IPS-18a (cell line): ENCODE data around the gene ABLIM3.

Source experiments
- H3K27ac ChIP-seq: one replicate; pipeline ENCODE4 v1.5.1; 2013; ENCODE audit warnings: low read length
- H3K27me3 ChIP-seq: one replicate; pipeline ENCODE4 v1.6.1; 2013; ENCODE audit warnings: mild to moderate bottlenecking, low read length; ENCODE audit not compliant: control insufficient read depth, insufficient read depth
- H3K36me3 ChIP-seq: one replicate; pipeline ENCODE4 v1.6.1; 2013; ENCODE audit warnings: low read depth, low read length; ENCODE audit not compliant: control insufficient read depth
- H3K4me1 ChIP-seq: one replicate; pipeline ENCODE4 v1.6.1; 2013; ENCODE audit warnings: low read depth, low read length; ENCODE audit not compliant: control insufficient read depth
- H3K4me3 ChIP-seq: one replicate; pipeline ENCODE4 v1.5.1; 2013; ENCODE audit warnings: low read length
- H3K9ac ChIP-seq: one replicate; pipeline ENCODE4 v1.6.1; 2013; ENCODE audit warnings: mild to moderate bottlenecking, low read length, moderate library complexity
- H3K9me3 ChIP-seq: one replicate; pipeline ENCODE4 v1.6.1; 2013; ENCODE audit warnings: low read depth, low read length; ENCODE audit not compliant: control insufficient read depth

Gene ABLIM3

GRCh38 chr5:149134778-149135500 lies 6.4 kb upstream of the ABLIM3 start:
- H3K27me3 ChIP-seq: peaks cover under 1% of the 10 kb centered on the region
- no peak overlapping the region for H3K9ac ChIP-seq

GRCh38 chr5:149135536-149136201 lies 5.6 kb upstream of the ABLIM3 start:
- H3K27me3 ChIP-seq: peaks cover 7% of the 10 kb centered on the region
- H3K27ac ChIP-seq: no peak overlapping the region
- H3K4me3 ChIP-seq: no peak overlapping the region
- H3K9ac ChIP-seq: no peak overlapping the region
- no peaks in the 10 kb centered on the region for H3K36me3 ChIP-seq
- H3K4me1 ChIP-seq: no peaks in the 10 kb centered on the region
- no peaks in the 10 kb centered on the region for H3K9me3 ChIP-seq

More at GRCh38 chr5:149134778-149135500, 6.4 kb upstream of the ABLIM3 start:
- Histone ChIP-seq H3K9me3 (no peaks in the 10 kb centered on the region), H3K4me3 (no peak overlapping the region), H3K4me1 (peaks cover 4% of the 10 kb centered on the region), H3K27ac (no peak overlapping the region), H3K36me3 (no peaks in the 10 kb centered on the region)

- no peaks in the 10 kb centered on the region for H3K9me3 ChIP-seq
- H3K27ac ChIP-seq: no peak overlapping the region
- H3K27me3 ChIP-seq: peaks cover 28% of the 10 kb centered on the region
- peaks cover 3% of the 10 kb centered on the region for H3K4me1 ChIP-seq
- H3K9ac ChIP-seq: no peak overlapping the region
- no peak overlapping the region for H3K4me3 ChIP-seq
- no peaks in the 10 kb centered on the region for H3K36me3 ChIP-seq
These were observed 2.9 kb upstream of the ABLIM3 start for GRCh38 chr5:149138182-149138923.

GRCh38 chr5:149140197-149141002 lies 893 bp upstream of the ABLIM3 start:
- Histone ChIP-seq H3K9ac (no peak overlapping the region), H3K27me3 (peaks cover 28% of the 10 kb centered on the region), H3K4me1 (peaks cover 3% of the 10 kb centered on the region), H3K36me3 (no peaks in the 10 kb centered on the region), H3K9me3 (no peaks in the 10 kb centered on the region), H3K4me3 (no peak overlapping the region), H3K27ac (no peak overlapping the region)

DNA sequence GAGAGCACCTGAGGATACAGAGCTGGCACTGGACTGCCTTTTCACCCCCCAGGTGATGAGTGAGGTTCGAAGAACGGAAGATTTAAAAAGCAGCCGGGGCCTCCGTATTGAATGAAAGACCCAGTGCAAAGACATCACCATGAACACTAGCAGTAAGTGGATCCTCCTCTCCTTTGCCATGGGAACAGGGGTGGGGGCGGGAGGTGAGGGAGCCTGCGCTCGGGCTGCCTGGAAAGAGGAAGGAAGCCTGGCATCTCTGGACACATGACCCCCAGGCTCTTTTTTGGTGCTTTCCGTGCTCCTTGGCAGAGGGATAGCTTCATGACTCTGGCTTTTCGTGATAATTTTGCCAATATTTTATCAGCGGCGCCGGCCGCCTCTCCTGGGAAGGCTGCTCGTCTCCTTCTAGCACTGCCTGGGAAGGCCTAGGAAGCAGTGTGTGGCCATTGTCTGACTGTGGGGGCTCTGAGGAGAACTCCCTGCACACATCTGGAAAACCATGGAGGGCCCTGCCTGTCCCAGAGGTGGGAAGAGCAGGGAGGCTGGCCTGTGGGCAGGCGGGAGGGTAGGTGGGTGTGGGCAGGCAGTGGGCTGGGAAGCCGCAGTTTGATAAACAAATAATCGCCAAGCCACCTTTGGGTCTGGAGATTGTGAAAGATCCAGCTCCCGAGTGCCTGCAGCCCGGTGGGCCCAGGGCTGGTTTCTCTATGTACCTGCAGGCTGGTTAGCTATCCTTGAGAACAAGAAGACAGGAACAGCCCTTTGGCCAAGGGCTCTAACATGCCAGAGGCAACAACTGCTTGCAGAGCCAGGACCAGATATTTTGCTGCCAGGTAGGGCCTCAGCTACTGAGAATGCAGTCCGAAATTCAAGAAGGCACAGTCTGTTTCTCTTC lies 911 bp downstream of the ABLIM3 start:
- peaks cover 3% of the 10 kb centered on the region for H3K4me1 ChIP-seq
- peak overlapping the region; percentile 67 for H3K4me3 ChIP-seq
- H3K9ac ChIP-seq: no peak overlapping the region
- peaks cover 28% of the 10 kb centered on the region for H3K27me3 ChIP-seq
- no peak overlapping the region for H3K27ac ChIP-seq
- H3K9me3 ChIP-seq: no peaks in the 10 kb centered on the region
- no peaks in the 10 kb centered on the region for H3K36me3 ChIP-seq

DNA sequence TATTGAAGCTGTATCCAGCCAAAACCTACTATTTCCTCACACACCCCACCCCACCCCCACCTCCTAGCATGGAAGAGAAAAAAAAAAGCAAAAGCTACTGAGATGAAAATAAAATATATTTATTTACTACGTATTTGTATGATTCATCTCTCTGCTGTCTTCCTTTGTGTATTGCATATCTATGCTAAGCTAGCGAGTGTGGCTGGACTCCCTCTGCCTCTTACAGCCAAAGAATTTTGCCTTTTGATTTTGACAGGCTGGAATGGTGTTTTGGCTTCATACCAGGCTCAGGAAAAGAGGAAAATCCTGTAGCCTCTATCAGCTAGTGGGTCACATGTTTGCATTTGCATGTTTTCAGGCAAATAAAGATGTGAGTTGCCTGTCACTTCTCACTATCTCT lies 2.2 kb downstream of the ABLIM3 start:
- H3K4me3 ChIP-seq: no peak overlapping the region
- no peak overlapping the region for H3K27ac ChIP-seq
- no peak overlapping the region for H3K9ac ChIP-seq
- H3K27me3 ChIP-seq: peaks cover 28% of the 10 kb centered on the region
- no peaks in the 10 kb centered on the region for H3K36me3 ChIP-seq
- peaks cover 3% of the 10 kb centered on the region for H3K4me1 ChIP-seq
- H3K9me3 ChIP-seq: no peaks in the 10 kb centered on the region

DNA sequence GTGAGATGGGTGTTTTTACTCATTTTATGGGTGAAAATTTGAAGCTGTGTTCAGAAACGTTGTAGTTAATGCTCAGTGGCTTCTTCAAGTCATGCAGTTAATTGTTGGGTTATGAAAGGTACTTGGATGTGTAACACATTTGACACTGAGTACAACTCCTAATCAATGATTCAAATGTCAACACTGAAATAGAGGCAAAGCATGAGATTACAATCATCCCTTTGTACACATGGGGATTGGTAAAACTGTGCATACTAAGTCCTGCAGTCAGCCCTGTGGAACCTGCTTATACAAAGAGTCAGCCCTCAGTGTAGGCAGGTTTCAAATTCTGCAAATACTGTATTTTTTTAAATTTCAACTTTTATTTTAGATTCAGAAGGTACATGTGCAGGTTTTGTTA lies 3.3 kb downstream of the ABLIM3 start:
- Histone ChIP-seq H3K9me3 (no peaks in the 10 kb centered on the region), H3K4me3 (no peak overlapping the region), H3K27ac (no peak overlapping the region), H3K4me1 (peaks cover 3% of the 10 kb centered on the region), H3K36me3 (no peaks in the 10 kb centered on the region), H3K9ac (no peak overlapping the region), H3K27me3 (peaks cover 28% of the 10 kb centered on the region)

DNA sequence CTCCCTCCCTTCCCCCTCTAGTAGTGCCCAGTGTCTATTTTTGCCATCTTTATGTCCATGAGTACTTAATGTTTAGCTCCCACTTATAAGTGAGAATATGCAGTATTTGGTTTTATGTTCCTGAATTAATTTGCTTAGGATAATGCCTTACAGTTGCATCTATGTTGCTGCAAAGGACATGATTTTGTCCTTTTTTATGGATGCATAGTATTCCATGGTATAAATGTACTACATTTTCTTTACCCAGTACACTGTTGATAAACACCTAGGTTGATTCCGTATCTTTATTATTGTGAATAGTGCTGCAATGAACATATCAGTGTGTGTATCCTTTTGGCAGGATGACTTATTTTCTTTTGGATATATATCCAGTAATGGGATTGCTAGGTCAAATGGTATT lies 3.8 kb downstream of the ABLIM3 start:
- Histone ChIP-seq H3K9ac (no peak overlapping the region), H3K27me3 (peaks cover 25% of the 10 kb centered on the region), H3K4me1 (peaks cover 3% of the 10 kb centered on the region), H3K36me3 (no peaks in the 10 kb centered on the region), H3K27ac (no peak overlapping the region), H3K9me3 (no peaks in the 10 kb centered on the region), H3K4me3 (no peak overlapping the region)

DNA sequence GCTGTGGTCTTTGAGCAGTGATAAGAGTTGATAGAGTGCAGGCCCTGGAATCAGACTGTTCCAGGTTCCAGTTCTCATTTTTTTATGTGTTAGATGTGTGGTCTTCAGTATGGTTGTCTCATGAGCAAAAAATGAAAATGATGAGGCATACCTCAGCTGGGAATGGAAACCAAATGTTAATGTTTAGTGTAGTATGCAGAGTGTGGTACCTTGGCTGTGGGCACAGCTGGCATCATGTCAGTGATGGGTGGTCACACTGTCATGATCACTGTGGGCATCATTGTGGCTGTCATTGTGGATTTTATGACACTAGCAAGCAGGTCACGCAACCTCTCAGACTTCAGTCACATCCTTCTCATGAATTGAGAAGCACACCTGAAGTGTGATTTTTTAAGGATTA lies 6.4 kb downstream of the ABLIM3 start:
- peaks cover 4% of the 10 kb centered on the region for H3K4me1 ChIP-seq
- H3K9ac ChIP-seq: no peak overlapping the region
- no peaks in the 10 kb centered on the region for H3K9me3 ChIP-seq
- no peak overlapping the region for H3K27ac ChIP-seq
- H3K4me3 ChIP-seq: no peak overlapping the region
- no peaks in the 10 kb centered on the region for H3K36me3 ChIP-seq
- peaks cover 2% of the 10 kb centered on the region for H3K27me3 ChIP-seq

DNA sequence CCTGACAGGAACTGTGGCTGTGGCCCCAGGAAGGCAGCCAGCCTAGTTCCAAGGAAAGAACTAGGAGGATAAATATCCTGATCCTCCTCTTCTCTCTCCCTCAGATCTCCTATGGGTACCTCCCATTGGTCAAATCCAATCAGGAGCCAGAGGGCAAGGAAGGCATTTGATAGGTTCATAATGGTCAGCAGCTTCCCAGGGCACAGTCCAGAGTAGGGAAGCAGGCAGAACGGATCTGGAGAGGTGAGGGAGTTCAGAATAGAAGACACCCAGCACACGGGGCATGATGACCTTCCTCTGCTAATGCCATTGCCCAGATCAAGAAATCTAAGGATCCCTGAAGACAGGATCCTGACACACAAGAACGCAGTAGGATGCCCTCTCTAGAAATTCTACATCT lies 8.6 kb downstream of the ABLIM3 start:
- Histone ChIP-seq H3K4me1 (peaks cover 4% of the 10 kb centered on the region), H3K4me3 (no peak overlapping the region)

More for the DNA sequence above, 8.6 kb downstream of the ABLIM3 start:
- Histone ChIP-seq H3K9ac (no peak overlapping the region), H3K36me3 (no peaks in the 10 kb centered on the region), H3K27ac (no peak overlapping the region), H3K27me3 (no peaks in the 10 kb centered on the region), H3K9me3 (no peaks in the 10 kb centered on the region)
